GM23248 (cell line): Measurements from ENCODE around the gene FANCG. TPM values are rescaled to one million over a fixed set of nuclear protein-coding genes. Genes with fewer than 3 reads are reported as not detected.

Experiments used
- DNase-seq: peaks from one replicate; pipeline ENCODE4 v3.0.0-alpha.2; 2015
- H2AFZ ChIP-seq: fragments of 200-600 bp; sonication (generic); 2 replicates; pipeline ENCODE4 v1.6.1; 2016; ENCODE audit warnings: antibody characterized with exemption
- H3F3A ChIP-seq: fragments of 200-600 bp; sonication (generic); 2 replicates; pipeline ENCODE4 v1.6.1; 2016; ENCODE audit warnings: mild to moderate bottlenecking, antibody characterized with exemption, mixed run types; ENCODE audit not compliant: insufficient read depth
- H3K27ac ChIP-seq: fragments of 200-600 bp; sonication (generic); 2 replicates; pipeline ENCODE4 v1.5.1; 2016; ENCODE audit warnings: mild to moderate bottlenecking
- H3K27me3 ChIP-seq: fragments of 200-600 bp; sonication (generic); replicated peaks from 2 replicates; pipeline ENCODE4 v1.6.1; 2016; ENCODE audit warnings: mild to moderate bottlenecking; ENCODE audit not compliant: insufficient read depth
- H3K36me3 ChIP-seq: fragments of 200-600 bp; sonication (generic); 2 replicates; pipeline ENCODE4 v1.6.1; 2016; ENCODE audit warnings: low read depth, mild to moderate bottlenecking
- H3K4me1 ChIP-seq: fragments of 200-600 bp; sonication (generic); 2 replicates; pipeline ENCODE4 v1.6.1; 2016; ENCODE audit warnings: mild to moderate bottlenecking; ENCODE audit not compliant: insufficient read depth
- H3K4me2 ChIP-seq: fragments of 200-600 bp; sonication (generic); one replicate; pipeline ENCODE4 v1.6.1; 2016; ENCODE audit warnings: mild to moderate bottlenecking; ENCODE audit not compliant: unreplicated experiment
- H3K4me3 ChIP-seq: fragments of 200-600 bp; sonication (generic); 2 replicates; pipeline ENCODE4 v1.5.1; 2016; ENCODE audit warnings: mild to moderate bottlenecking
- H3K79me2 ChIP-seq: fragments of 200-600 bp; sonication (generic); 2 replicates; pipeline ENCODE4 v1.6.1; 2016; ENCODE audit warnings: mild to moderate bottlenecking; ENCODE audit not compliant: insufficient read depth
- H3K9ac ChIP-seq: fragments of 200-600 bp; sonication (generic); 2 replicates; pipeline ENCODE4 v1.6.1; 2016; ENCODE audit warnings: mild to moderate bottlenecking
- H3K9me2 ChIP-seq: fragments of 200-600 bp; sonication (generic); 2 replicates; pipeline ENCODE4 v1.6.1; 2016; ENCODE audit warnings: mixed run types, mild to moderate bottlenecking, moderate library complexity; ENCODE audit not compliant: insufficient read depth
- H3K9me3 ChIP-seq: fragments of 200-600 bp; sonication (generic); one replicate; pipeline ENCODE4 v1.6.1; 2017; ENCODE audit warnings: low read depth
- H4K20me1 ChIP-seq: fragments of 200-600 bp; sonication (generic); 2 replicates; pipeline ENCODE4 v1.6.0; 2016; ENCODE audit not compliant: insufficient read depth
- EZH2 ChIP-seq: fragments of 200-600 bp; sonication (generic); IDR thresholded peaks from 2 replicates; pipeline ENCODE4 v1.6.1; 2018; ENCODE audit warnings: antibody characterized with exemption, mild to moderate bottlenecking; ENCODE audit not compliant: insufficient read depth, poor library complexity, severe bottlenecking
- EZH2phosphoT487 ChIP-seq: fragments of 200-600 bp; sonication (generic); IDR thresholded peaks from 2 replicates; pipeline ENCODE4 v1.6.1; 2018; ENCODE audit warnings: antibody characterized with exemption, moderate library complexity, mild to moderate bottlenecking, low read depth; ENCODE audit not compliant: insufficient read depth
- WGBS, 2 experiments: methylation state at CpG; one replicate each; pipeline ENCODE4 v1.1.6; 2015 to 2017; ENCODE audit warnings: low lambda C conversion rate in 2 of 2, low coverage in 1 of 2; ENCODE audit errors: missing lambda C conversion rate in 2 of 2; 5-methylcytosine and 5-hydroxymethylcytosine counted together
- in situ Hi-C: fragments of 300-500 bp; cut with MboI; formaldehyde crosslinking; loops from 2 replicates; pipeline ENCODE4 v1.15.0; 2020
- polyA plus RNA-seq: library from polyadenylated mRNA; unstranded; fragments of >200 nt; fragmentation: Nextera tagmentation; extraction: Ambion mirVana; gene quantifications from 2 replicates; pipeline ENCODE4 v1.2.1, GENCODE V29; 2016
- total RNA-seq: library from RNA; depleted of rRNA; stranded (reverse); fragments of >200 nt; shearing (Covaris generic); gene quantifications from 2 replicates; pipeline ENCODE4 v1.2.3, GENCODE V29; 2014

Gene FANCG
- total and polyA plus RNA-seq, 2 experiments from 2014 or later: 15.3 to 20.0 TPM

- WGBS, 2 experiments: 92 to 94% methylated on average over 2 of the region's 2 CpGs
- H2AFZ ChIP-seq: no peak overlapping the region
- no peaks in the 10 kb centered on the region for H3K4me1 ChIP-seq
- H3K27ac ChIP-seq: no peak overlapping the region
- no peaks in the 10 kb centered on the region for H3K9me2 ChIP-seq
- H3K36me3 ChIP-seq: no peaks in the 10 kb centered on the region
- no peak overlapping the region for H3K4me2 ChIP-seq
- H3K27me3 ChIP-seq: no peaks in the 10 kb centered on the region
- no peaks in the 10 kb centered on the region for H3K9me3 ChIP-seq
- no peaks in the 10 kb centered on the region for H3K79me2 ChIP-seq
- in situ Hi-C loops: no loop called here
- H3K9ac ChIP-seq: no peak overlapping the region
- no peaks in the 10 kb centered on the region for H4K20me1 ChIP-seq
- no peaks in the 10 kb centered on the region for H3F3A ChIP-seq
- no peak for DNase-seq
- no peak for TF ChIP-seq EZH2
- no peak for TF ChIP-seq EZH2phosphoT487
- no peak overlapping the region for H3K4me3 ChIP-seq
Observed at GRCh38 chr9:35089434-35089833, 9.7 kb upstream of the FANCG start.

- H3F3A ChIP-seq: peaks cover 6% of the 10 kb centered on the region; the same call in 1 of the 2 replicates
- TF ChIP-seq EZH2: no peak
- TF ChIP-seq EZH2phosphoT487: no peak
- peaks cover 4% of the 10 kb centered on the region; the same call in 1 of the 2 replicates for H3K4me1 ChIP-seq
- H3K36me3 ChIP-seq: no peaks in the 10 kb centered on the region
- H3K4me3 ChIP-seq: no peak overlapping the region
- WGBS, 2 experiments: 3 to 8% methylated on average over 2 of the region's 2 CpGs
- no peaks in the 10 kb centered on the region for H3K79me2 ChIP-seq
- no peak overlapping the region for H3K9ac ChIP-seq
- no peak overlapping the region for H3K4me2 ChIP-seq
- H3K27me3 ChIP-seq: no peaks in the 10 kb centered on the region
- H3K27ac ChIP-seq: no peak overlapping the region
- no peaks in the 10 kb centered on the region for H3K9me2 ChIP-seq
- no peak overlapping the region for H2AFZ ChIP-seq
- H4K20me1 ChIP-seq: no peaks in the 10 kb centered on the region
- DNase-seq: no peak
- no peaks in the 10 kb centered on the region for H3K9me3 ChIP-seq
- in situ Hi-C loops: no loop called here
Observed at GRCh38 chr9:35085078-35085477, 5.3 kb upstream of the FANCG start.

GRCh38 chr9:35079041-35079425 lies 709 bp downstream of the FANCG start:
- peak; percentile 16 for DNase-seq
- Histone ChIP-seq H3K27me3 (no peaks in the 10 kb centered on the region), H3F3A (peaks cover 7% of the 10 kb centered on the region; the same call in 1 of the 2 replicates), H3K27ac (peak overlapping the region; percentile 63), H3K9me3 (no peaks in the 10 kb centered on the region), H3K36me3 (no peaks in the 10 kb centered on the region), H3K9ac (peak overlapping the region; percentile 83), H3K4me3 (peak overlapping the region; percentile 79), H4K20me1 (no peaks in the 10 kb centered on the region), H3K4me1 (peaks cover 13% of the 10 kb centered on the region), H3K9me2 (no peaks in the 10 kb centered on the region), H3K79me2 (peaks cover 29% of the 10 kb centered on the region), H2AFZ (peak overlapping the region; percentile 96), H3K4me2 (peak overlapping the region; percentile 98)
- in situ Hi-C loops: no loop called here
- TF ChIP-seq EZH2 (no peak), EZH2phosphoT487 (no peak)
- 0 to 3% methylated on average over 10 of the region's 10 CpGs for WGBS, 2 experiments

DNA sequence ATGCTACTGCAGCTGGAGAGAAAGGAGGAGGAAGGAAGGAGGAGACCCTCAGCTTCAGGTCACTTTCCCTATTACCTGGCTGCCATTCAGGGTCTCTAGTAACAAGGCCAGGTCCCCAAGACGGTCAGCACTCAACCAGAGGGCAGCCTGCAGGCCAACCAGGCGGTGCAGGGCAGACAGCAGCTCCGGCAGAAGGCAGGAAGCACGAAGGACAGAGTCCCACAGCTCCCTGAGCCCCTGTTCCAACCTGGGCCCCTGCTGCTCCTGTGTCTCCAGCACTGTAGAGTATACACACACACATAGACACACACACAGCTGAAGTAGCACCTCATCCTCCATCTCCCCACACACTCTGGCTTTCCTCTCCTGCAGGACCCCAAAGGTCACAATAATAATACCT lies 1.7 kb downstream of the FANCG start:
- H3K9me2 ChIP-seq: no peaks in the 10 kb centered on the region
- H3K9ac ChIP-seq: peak overlapping the region; percentile 83
- H3F3A ChIP-seq: peaks cover 14% of the 10 kb centered on the region
- peak overlapping the region; percentile 79 for H3K4me3 ChIP-seq
- no peak for TF ChIP-seq EZH2
- no peak for TF ChIP-seq EZH2phosphoT487
- H3K9me3 ChIP-seq: no peaks in the 10 kb centered on the region
- H2AFZ ChIP-seq: no peak overlapping the region
- peaks cover 17% of the 10 kb centered on the region for H3K4me1 ChIP-seq
- in situ Hi-C loops: no loop called here
- H3K36me3 ChIP-seq: no peaks in the 10 kb centered on the region
- WGBS, 2 experiments: 81 to 90% methylated on average over 3 to 4 of the region's 4 CpGs
- H3K4me2 ChIP-seq: peak overlapping the region; percentile 98
- H3K79me2 ChIP-seq: peaks cover 29% of the 10 kb centered on the region
- no peak overlapping the region for H3K27ac ChIP-seq
- H4K20me1 ChIP-seq: no peaks in the 10 kb centered on the region
- H3K27me3 ChIP-seq: no peaks in the 10 kb centered on the region
- DNase-seq: no peak

DNA sequence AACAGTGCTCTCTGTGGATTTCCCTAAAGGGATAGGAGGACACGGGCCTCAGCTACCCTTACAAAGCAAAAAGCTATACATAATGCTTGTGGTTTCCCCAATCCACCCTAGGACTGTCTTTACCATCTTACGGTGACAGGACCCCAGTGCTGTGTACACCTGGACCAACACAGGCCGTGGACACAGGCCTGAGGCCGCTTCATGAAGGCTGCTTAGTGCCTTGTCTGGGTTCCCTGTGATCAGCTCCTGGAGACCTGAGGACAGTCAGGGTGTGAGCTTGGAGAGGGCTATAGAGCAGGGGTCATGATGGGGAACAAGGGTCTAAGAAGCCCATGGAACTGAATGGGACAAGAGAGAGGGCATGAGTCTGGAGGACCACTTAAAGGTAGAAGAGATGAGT lies 2.9 kb downstream of the FANCG start:
- H4K20me1 ChIP-seq: no peaks in the 10 kb centered on the region
- no peak overlapping the region for H3K9ac ChIP-seq
- TF ChIP-seq EZH2phosphoT487 (no peak), EZH2 (no peak)
- peaks cover 20% of the 10 kb centered on the region for H3K4me1 ChIP-seq
- H2AFZ ChIP-seq: no peak overlapping the region
- no peaks in the 10 kb centered on the region for H3K27me3 ChIP-seq
- in situ Hi-C loops: no loop called here
- no peak for DNase-seq
- peaks cover 29% of the 10 kb centered on the region for H3K79me2 ChIP-seq
- no peaks in the 10 kb centered on the region for H3K36me3 ChIP-seq
- no peak overlapping the region for H3K4me2 ChIP-seq
- H3K9me3 ChIP-seq: no peaks in the 10 kb centered on the region
- H3K27ac ChIP-seq: no peak overlapping the region
- peaks cover 17% of the 10 kb centered on the region for H3F3A ChIP-seq
- H3K4me3 ChIP-seq: no peak overlapping the region
- H3K9me2 ChIP-seq: no peaks in the 10 kb centered on the region
- WGBS, 2 experiments: 89 to 100% methylated on average over 3 to 4 of the region's 4 CpGs
